ENCODE data around the gene ADAMTS18. TPM values are rescaled to one million over a fixed set of nuclear protein-coding genes. Genes with fewer than 3 reads are reported as not detected.
"Not testable (repeated sequence)": the region's sequence is repeated elsewhere in the genome, so short reads cannot be mapped to it uniquely, and the experiment has no call there.

ADAMTS18 gene
- total RNA-seq, 5 donors from 2014 or later (not counting 1 experiment from before 2014, with no cell fraction given) = not detected

DNA sequence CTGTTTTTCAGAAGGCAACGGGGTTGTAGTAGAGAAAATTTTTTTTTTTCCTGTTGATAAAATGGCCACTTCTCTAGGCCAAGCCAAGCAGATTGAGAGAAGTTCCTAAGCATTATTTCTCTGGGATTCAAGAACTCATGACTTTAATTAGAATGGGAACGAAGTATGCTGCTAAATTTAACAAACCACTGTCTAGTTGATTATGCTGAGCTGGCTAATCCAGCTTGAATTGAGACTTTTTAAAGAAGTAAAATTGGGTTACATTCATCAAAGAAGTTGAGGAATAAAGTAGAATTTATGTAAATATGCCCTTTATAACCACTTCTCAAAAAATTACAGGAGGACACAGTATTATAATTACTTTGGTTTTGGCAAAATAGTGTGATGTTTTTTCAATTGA lies 152.5 kb downstream of the ADAMTS18 start:
- no peaks in the 10 kb centered on the region for H3K9me3 ChIP-seq
- POLR2A ChIA-PET = no interaction called here
- no peak overlapping the region for H3K27ac ChIP-seq (ENCODE audit: low read length)
- CTCF ChIA-PET = interaction anchor here in 1 of 2 donors (0.6 kb wide), 1 partner anchor 398 kb away, joined by 3 read pairs; no protein-coding TSS in a partner anchor
- Mint-ChIP-seq H3K27me3 (peaks cover 0 to 6% of the 10 kb centered on the region in 2 donors), H3K9me3 (no peaks in the 10 kb centered on the region), H3K4me3 (no peak overlapping the region), H3K27ac (no peak overlapping the region), H3K4me1 (no peaks in the 10 kb centered on the region), H3K36me3 (no peaks in the 10 kb centered on the region)
- ATAC-seq (replicated peaks in 1 of 4) = no peak
- H3K4me1 ChIP-seq (ENCODE audit: control insufficient read depth in 1 of 2, extremely low read depth in 1 of 2, insufficient read depth in 2 of 2, low read length in 2 of 2) = no peaks in the 10 kb centered on the region
- H3K36me3 ChIP-seq (ENCODE audit: control insufficient read depth in 2 of 2, extremely low read depth in 1 of 2, insufficient read depth in 1 of 2, low read length in 1 of 2) = no peaks in the 10 kb centered on the region
- no CpG with 5 or more reads among the region's 2 CpGs for WGBS (ENCODE audit: insufficient coverage)
- peaks cover 0 to 6% of the 10 kb centered on the region in 2 experiments for H3K27me3 ChIP-seq (replicated peaks in 1 of 2; ENCODE audit: control insufficient read depth in 2 of 2, extremely low read depth in 1 of 2, insufficient read depth in 2 of 2, low read length in 1 of 2)
- no peak for DNase-seq
- H3K4me3 ChIP-seq (ENCODE audit: control insufficient read depth in 1 of 2, extremely low read depth in 1 of 2, low read length in 1 of 2) = no peak overlapping the region

DNA sequence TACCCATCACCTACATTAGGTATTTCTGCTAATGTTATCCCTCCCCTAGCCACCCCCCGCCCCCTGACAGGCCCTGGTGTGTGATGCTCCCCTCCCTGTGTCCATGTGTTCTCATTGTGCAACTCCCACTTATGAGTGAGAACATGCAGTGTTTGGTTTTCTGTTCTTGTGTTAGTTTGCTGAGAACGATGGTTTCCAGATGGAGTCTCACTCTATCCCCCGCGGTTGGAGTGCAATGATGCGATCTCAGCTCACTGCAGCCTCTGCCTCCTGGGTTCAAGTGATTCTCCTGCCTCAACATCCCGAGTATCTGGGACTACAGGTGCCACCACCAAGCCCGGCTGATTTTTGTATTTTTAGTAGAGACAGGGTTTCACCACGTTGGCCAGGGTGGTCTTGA lies 155.5 kb downstream of the ADAMTS18 start:
- H3K27me3 ChIP-seq (replicated peaks in 1 of 2; ENCODE audit: control insufficient read depth in 2 of 2, extremely low read depth in 1 of 2, insufficient read depth in 2 of 2, low read length in 1 of 2); CTCF ChIA-PET; H3K4me1 Mint-ChIP-seq; H3K27ac Mint-ChIP-seq; H3K9me3 ChIP-seq; DNase-seq; H3K36me3 ChIP-seq (ENCODE audit: control insufficient read depth in 2 of 2, extremely low read depth in 1 of 2, insufficient read depth in 1 of 2, low read length in 1 of 2); H3K4me3 ChIP-seq (ENCODE audit: control insufficient read depth in 1 of 2, extremely low read depth in 1 of 2, low read length in 1 of 2); H3K4me1 ChIP-seq (ENCODE audit: control insufficient read depth in 1 of 2, extremely low read depth in 1 of 2, insufficient read depth in 2 of 2, low read length in 2 of 2); H3K27me3 Mint-ChIP-seq; ATAC-seq (replicated peaks in 1 of 4); H3K4me3 Mint-ChIP-seq; H3K36me3 Mint-ChIP-seq; H3K9me3 Mint-ChIP-seq; H3K27ac ChIP-seq (ENCODE audit: low read length): not testable (repeated sequence)
- WGBS (ENCODE audit: insufficient coverage) = 60% methylated on average over 4 of the region's 8 CpGs
- POLR2A ChIA-PET = interaction anchor here in 1 of 2 donors (0.7 kb wide), 1 partner anchor 109 kb away, joined by 3 read pairs; no protein-coding TSS in a partner anchor

DNA sequence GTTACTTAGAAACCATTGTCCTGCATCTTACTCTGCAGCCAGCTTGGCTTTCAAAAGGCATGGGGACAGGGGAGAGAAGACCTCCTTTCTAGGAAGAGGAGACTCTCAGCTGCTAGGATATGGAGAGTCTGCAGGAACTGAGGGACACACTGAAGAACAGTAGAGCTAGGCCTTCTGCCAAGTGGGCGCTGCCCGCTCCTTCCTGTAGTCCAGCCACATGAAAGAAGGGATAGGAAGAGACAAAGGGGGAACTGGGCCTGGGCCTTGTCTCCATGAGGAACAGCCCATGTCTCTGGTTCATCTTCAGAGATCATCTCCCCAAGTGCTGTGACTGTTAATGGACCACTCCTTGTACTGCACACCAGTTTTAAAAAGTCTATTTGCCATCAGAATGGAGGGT lies 157.3 kb downstream of the ADAMTS18 start:
- no peaks in the 10 kb centered on the region for H3K9me3 ChIP-seq
- POLR2A ChIA-PET = interaction anchor here in 1 of 2 donors (0.7 kb wide), 1 partner anchor 13 kb away, joined by 3 read pairs; no protein-coding TSS in a partner anchor
- H3K27me3 Mint-ChIP-seq = peaks cover 4 to 5% of the 10 kb centered on the region in 2 donors
- H3K4me1 ChIP-seq (ENCODE audit: control insufficient read depth in 1 of 2, extremely low read depth in 1 of 2, insufficient read depth in 2 of 2, low read length in 2 of 2) = no peaks in the 10 kb centered on the region
- H3K4me3 ChIP-seq (ENCODE audit: control insufficient read depth in 1 of 2, extremely low read depth in 1 of 2, low read length in 1 of 2) = no peak overlapping the region
- H3K36me3 Mint-ChIP-seq = no peaks in the 10 kb centered on the region
- H3K9me3 Mint-ChIP-seq = no peaks in the 10 kb centered on the region
- no peaks in the 10 kb centered on the region for H3K36me3 ChIP-seq (ENCODE audit: control insufficient read depth in 2 of 2, extremely low read depth in 1 of 2, insufficient read depth in 1 of 2, low read length in 1 of 2)
- 73% methylated on average over 2 of the region's 2 CpGs for WGBS (ENCODE audit: insufficient coverage)
- peaks cover 0 to 3% of the 10 kb centered on the region in 2 experiments for H3K27me3 ChIP-seq (replicated peaks in 1 of 2; ENCODE audit: control insufficient read depth in 2 of 2, extremely low read depth in 1 of 2, insufficient read depth in 2 of 2, low read length in 1 of 2)
- no peak overlapping the region for H3K27ac Mint-ChIP-seq
- CTCF ChIA-PET = no interaction called here
- ATAC-seq (replicated peaks in 1 of 4) = no peak
- H3K27ac ChIP-seq (ENCODE audit: low read length) = no peak overlapping the region
- H3K4me1 Mint-ChIP-seq = no peaks in the 10 kb centered on the region
- no peak for DNase-seq
- H3K4me3 Mint-ChIP-seq = no peak overlapping the region

DNA sequence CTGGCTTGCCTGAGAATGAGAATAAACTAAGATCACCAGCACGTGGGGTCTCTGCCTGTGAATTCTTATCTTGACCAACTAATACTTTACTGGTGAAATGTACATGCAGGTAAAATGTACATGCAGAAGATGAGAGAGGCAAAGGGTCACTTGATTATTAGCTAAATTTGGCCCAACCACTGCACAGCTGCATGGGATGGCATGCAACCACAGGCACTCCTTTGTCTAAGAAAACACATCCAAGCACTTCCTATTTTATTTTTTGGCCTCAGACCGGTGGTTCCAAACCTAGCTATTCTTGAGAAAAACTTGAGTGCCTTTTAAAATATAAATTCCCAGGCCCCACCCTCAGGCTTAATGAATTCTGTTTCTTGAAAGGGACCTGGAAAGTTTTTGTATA lies 157.7 kb downstream of the ADAMTS18 start:
- DNase-seq (no peak), ATAC-seq (replicated peaks in 1 of 4) (no peak)
- Histone ChIP-seq H3K9me3 (no peaks in the 10 kb centered on the region), H3K4me3 (ENCODE audit: control insufficient read depth in 1 of 2, extremely low read depth in 1 of 2, low read length in 1 of 2) (no peak overlapping the region), H3K4me1 (ENCODE audit: control insufficient read depth in 1 of 2, extremely low read depth in 1 of 2, insufficient read depth in 2 of 2, low read length in 2 of 2) (no peaks in the 10 kb centered on the region), H3K27me3 (replicated peaks in 1 of 2; ENCODE audit: control insufficient read depth in 2 of 2, extremely low read depth in 1 of 2, insufficient read depth in 2 of 2, low read length in 1 of 2) (peaks cover 0 to 3% of the 10 kb centered on the region in 2 experiments), H3K36me3 (ENCODE audit: control insufficient read depth in 2 of 2, extremely low read depth in 1 of 2, insufficient read depth in 1 of 2, low read length in 1 of 2) (no peaks in the 10 kb centered on the region), H3K27ac (ENCODE audit: low read length) (no peak overlapping the region)
- Mint-ChIP-seq H3K27ac (no peak overlapping the region), H3K36me3 (no peaks in the 10 kb centered on the region), H3K27me3 (peaks cover 8 to 9% of the 10 kb centered on the region in 2 donors), H3K4me3 (no peak overlapping the region), H3K9me3 (no peaks in the 10 kb centered on the region), H3K4me1 (no peaks in the 10 kb centered on the region)
- ChIA-PET CTCF (interaction anchor here in 1 of 2 donors (0.6 kb wide), 1 partner anchor 47 kb away, joined by 3 read pairs; no protein-coding TSS in a partner anchor), POLR2A (interaction anchor here in 1 of 2 donors (0.7 kb wide), 1 partner anchor 14 kb away, joined by 3 read pairs; no protein-coding TSS in a partner anchor)
- no CpG with 5 or more reads among the region's 2 CpGs for WGBS (ENCODE audit: insufficient coverage)

DNA sequence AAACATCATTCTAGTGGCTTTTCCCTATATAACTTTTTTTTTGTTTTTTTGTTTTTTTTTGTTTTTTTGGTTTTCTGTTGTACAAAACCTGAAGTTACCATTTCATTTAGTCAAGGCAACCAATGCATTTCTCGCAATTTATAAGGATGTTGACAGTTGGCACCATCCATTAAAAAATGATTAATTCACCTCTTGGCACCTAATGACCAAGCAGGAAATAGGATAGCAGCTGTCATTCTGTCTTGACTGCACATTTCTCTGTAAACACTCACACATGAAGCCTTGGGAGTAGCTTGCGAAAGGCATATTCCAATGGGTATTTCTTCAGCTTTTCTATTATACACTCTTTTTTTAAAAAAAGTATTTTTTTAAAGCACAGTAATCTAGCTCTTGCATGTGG lies 158.2 kb downstream of the ADAMTS18 start:
- POLR2A ChIA-PET = no interaction called here
- Histone ChIP-seq H3K9me3 (no peaks in the 10 kb centered on the region), H3K27me3 (replicated peaks in 1 of 2; ENCODE audit: control insufficient read depth in 2 of 2, extremely low read depth in 1 of 2, insufficient read depth in 2 of 2, low read length in 1 of 2) (peaks cover 0 to under 1% of the 10 kb centered on the region in 2 experiments), H3K27ac (ENCODE audit: low read length) (no peak overlapping the region), H3K36me3 (ENCODE audit: control insufficient read depth in 2 of 2, extremely low read depth in 1 of 2, insufficient read depth in 1 of 2, low read length in 1 of 2) (no peaks in the 10 kb centered on the region), H3K4me3 (ENCODE audit: control insufficient read depth in 1 of 2, extremely low read depth in 1 of 2, low read length in 1 of 2) (no peak overlapping the region), H3K4me1 (ENCODE audit: control insufficient read depth in 1 of 2, extremely low read depth in 1 of 2, insufficient read depth in 2 of 2, low read length in 2 of 2) (no peaks in the 10 kb centered on the region)
- DNase-seq (no peak), ATAC-seq (replicated peaks in 1 of 4) (no peak)
- WGBS (ENCODE audit: insufficient coverage) = no CpG with 5 or more reads among the region's 2 CpGs
- Mint-ChIP-seq H3K36me3 (no peaks in the 10 kb centered on the region), H3K27ac (no peak overlapping the region), H3K27me3 (peaks cover 8 to 10% of the 10 kb centered on the region in 2 donors), H3K4me1 (no peaks in the 10 kb centered on the region), H3K9me3 (no peaks in the 10 kb centered on the region), H3K4me3 (no peak overlapping the region)
- CTCF ChIA-PET = interaction anchor here in 1 of 2 donors (0.6 kb wide), 1 partner anchor 47 kb away, joined by 3 read pairs; no protein-coding TSS in a partner anchor

DNA sequence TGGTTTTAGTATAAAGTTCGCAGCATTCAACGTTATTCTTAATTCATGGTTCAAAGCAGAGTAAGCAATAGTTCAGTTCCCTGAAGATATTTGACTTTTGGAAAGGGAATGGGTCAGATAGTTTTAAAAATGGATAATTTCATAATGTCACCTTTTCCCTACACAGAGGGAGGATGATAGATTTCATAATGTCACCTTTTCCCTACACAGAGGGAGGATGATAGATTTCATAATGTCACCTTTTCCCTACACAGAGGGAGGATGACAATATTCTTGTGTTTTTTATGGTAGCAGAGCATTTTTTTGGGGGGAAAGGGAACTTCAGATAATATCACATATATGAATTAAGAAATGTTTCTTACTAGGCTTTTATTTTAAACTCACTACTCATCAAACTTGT lies 159.5 kb downstream of the ADAMTS18 start:
- CTCF ChIA-PET = not testable (repeated sequence)

More for the DNA sequence above, 159.5 kb downstream of the ADAMTS18 start:
- H3K4me1 ChIP-seq (ENCODE audit: control insufficient read depth in 1 of 2, extremely low read depth in 1 of 2, insufficient read depth in 2 of 2, low read length in 2 of 2); H3K4me1 Mint-ChIP-seq; DNase-seq; H3K4me3 Mint-ChIP-seq; H3K27me3 ChIP-seq (replicated peaks in 1 of 2; ENCODE audit: control insufficient read depth in 2 of 2, extremely low read depth in 1 of 2, insufficient read depth in 2 of 2, low read length in 1 of 2); H3K27ac Mint-ChIP-seq; POLR2A ChIA-PET; H3K27ac ChIP-seq (ENCODE audit: low read length); H3K36me3 ChIP-seq (ENCODE audit: control insufficient read depth in 2 of 2, extremely low read depth in 1 of 2, insufficient read depth in 1 of 2, low read length in 1 of 2); H3K9me3 ChIP-seq; H3K9me3 Mint-ChIP-seq; H3K36me3 Mint-ChIP-seq; ATAC-seq (replicated peaks in 1 of 4); H3K4me3 ChIP-seq (ENCODE audit: control insufficient read depth in 1 of 2, extremely low read depth in 1 of 2, low read length in 1 of 2): not testable (repeated sequence)
- WGBS (ENCODE audit: insufficient coverage) = no CpG with 5 or more reads among the region's 2 CpGs
- peaks cover 8 to 10% of the 10 kb centered on the region in 2 donors for H3K27me3 Mint-ChIP-seq

Data from T-cell (primary cell).